Mesendoderm (in vitro differentiated cells): ENCODE results near the gene MZT2B.
"Not testable (repeated sequence)": the region's sequence is repeated elsewhere in the genome, so short reads cannot be mapped to it uniquely, and the experiment has no call there.

Experiments
- DNase-seq: peaks from one replicate; pipeline ENCODE4 v3.0.0; 2013
- H2AK5ac ChIP-seq: 2 replicates; pipeline ENCODE4 v1.6.1; 2013; ENCODE audit warnings: low read length, inconsistent platforms
- H2BK120ac ChIP-seq: 2 replicates; pipeline ENCODE4 v1.6.1; 2013; ENCODE audit warnings: low read depth, mild to moderate bottlenecking, low read length, moderate library complexity, mixed read lengths
- H2BK15ac ChIP-seq: replicated peaks from 2 replicates; pipeline ENCODE4 v1.6.1; 2013; ENCODE audit warnings: low read depth, mild to moderate bottlenecking, moderate library complexity
- H2BK5ac ChIP-seq: 2 replicates; pipeline ENCODE4 v1.6.1; 2013; ENCODE audit warnings: low read length, inconsistent platforms
- H3K18ac ChIP-seq: 2 replicates; pipeline ENCODE4 v1.6.1; 2013; ENCODE audit warnings: mild to moderate bottlenecking, low read length, mixed read lengths
- H3K23ac ChIP-seq: one replicate; pipeline ENCODE4 v1.6.1; 2013; ENCODE audit warnings: low read length
- H3K27ac ChIP-seq: 2 replicates; pipeline ENCODE4 v1.5.1; 2013; ENCODE audit warnings: low read depth, mild to moderate bottlenecking, inconsistent platforms, low read length, moderate library complexity
- H3K27me3 ChIP-seq: 2 replicates; pipeline ENCODE4 v1.6.1; 2013; ENCODE audit warnings: low read length, control low read depth, mild to moderate bottlenecking, inconsistent platforms; ENCODE audit not compliant: insufficient read depth, poor library complexity
- H3K36me3 ChIP-seq: 2 replicates; pipeline ENCODE4 v1.6.1; 2013; ENCODE audit warnings: low read length, inconsistent platforms; ENCODE audit not compliant: control insufficient read depth, insufficient read depth
- H3K4ac ChIP-seq: one replicate; pipeline ENCODE4 v1.6.1; 2013; ENCODE audit warnings: low read depth, mild to moderate bottlenecking, low read length, moderate library complexity
- H3K4me1 ChIP-seq: 2 replicates; pipeline ENCODE4 v1.6.1; 2013; ENCODE audit warnings: low read depth, low read length, inconsistent platforms; ENCODE audit not compliant: control insufficient read depth
- H3K4me2 ChIP-seq: 2 replicates; pipeline ENCODE4 v1.6.1; 2013; ENCODE audit warnings: low read length
- H3K4me3 ChIP-seq: 2 replicates; pipeline ENCODE4 v1.5.1; 2013; ENCODE audit warnings: mild to moderate bottlenecking, low read length
- H3K56ac ChIP-seq: one replicate; pipeline ENCODE4 v1.6.1; 2013; ENCODE audit warnings: low read length
- H3K79me1 ChIP-seq: 2 replicates; pipeline ENCODE4 v1.6.1; 2013; ENCODE audit warnings: low read length, inconsistent platforms
- H3K79me2 ChIP-seq: 2 replicates; pipeline ENCODE4 v1.6.1; 2013; ENCODE audit warnings: mild to moderate bottlenecking, low read length; ENCODE audit not compliant: control insufficient read depth, insufficient read depth
- H3K9ac ChIP-seq: 2 replicates; pipeline ENCODE4 v1.6.1; 2013; ENCODE audit warnings: low read length, inconsistent platforms
- H4K5ac ChIP-seq: one replicate; pipeline ENCODE4 v1.6.1; 2013; ENCODE audit warnings: low read length
- H4K8ac ChIP-seq: one replicate; pipeline ENCODE4 v1.6.1; 2013; ENCODE audit warnings: low read depth, mild to moderate bottlenecking, control low read depth, low read length, moderate library complexity
- WGBS: extraction: QIAGEN DNeasy Blood & Tissue Kit; methylation state at CpG from one replicate; pipeline ENCODE4 v1.1.7; 2013; ENCODE audit warnings: low lambda C conversion rate, missing lambda C conversion rate; ENCODE audit not compliant: insufficient coverage; ENCODE audit errors: extremely low coverage; 5-methylcytosine and 5-hydroxymethylcytosine counted together

Gene MZT2B

DNA sequence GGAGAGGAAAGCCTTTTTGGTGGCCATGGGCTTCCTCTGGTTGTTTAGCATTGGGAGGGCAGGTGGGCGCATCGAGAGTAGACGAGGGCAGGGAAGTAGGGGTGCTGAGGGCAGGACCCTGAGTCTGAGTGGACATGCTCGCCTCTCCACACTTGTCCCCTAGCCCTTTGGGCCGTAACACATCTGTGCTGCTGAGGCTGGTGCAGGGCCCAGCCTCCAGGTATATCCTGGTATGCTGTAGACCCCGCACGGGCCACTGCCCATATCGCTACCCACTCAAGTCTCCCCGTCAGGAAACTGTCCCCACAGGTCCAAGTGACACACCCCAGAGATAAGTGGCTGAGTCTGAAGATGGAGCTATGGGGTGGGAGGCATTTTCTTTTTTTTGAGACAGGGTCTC, 23.4 kb upstream of the MZT2B start:
- Histone ChIP-seq H3K18ac (no peak overlapping the region), H3K27ac (no peak overlapping the region), H3K4me2 (no peak overlapping the region), H3K56ac (no peak overlapping the region), H3K23ac (no peak overlapping the region), H3K4me3 (no peak overlapping the region), H3K4me1 (no peaks in the 10 kb centered on the region), H3K36me3 (no peaks in the 10 kb centered on the region), H2BK5ac (no peak overlapping the region), H3K79me2 (no peaks in the 10 kb centered on the region), H3K4ac (no peak overlapping the region), H2BK120ac (no peak overlapping the region), H3K27me3 (no peaks in the 10 kb centered on the region), H4K8ac (no peak overlapping the region), H3K79me1 (no peaks in the 10 kb centered on the region), H2AK5ac (no peak overlapping the region), H3K9ac (no peak overlapping the region), H2BK15ac (no peak overlapping the region), H4K5ac (no peak overlapping the region)
- no CpG with 5 or more reads among the region's 9 CpGs for WGBS
- no peak for DNase-seq

- not testable (repeated sequence) for H3K23ac ChIP-seq, H3K79me1 ChIP-seq, H3K9ac ChIP-seq, DNase-seq, H3K4me2 ChIP-seq, H3K18ac ChIP-seq, H2BK5ac ChIP-seq, H3K56ac ChIP-seq, H4K8ac ChIP-seq, H3K27ac ChIP-seq, H2BK120ac ChIP-seq, H3K4me3 ChIP-seq, H2BK15ac ChIP-seq, H3K79me2 ChIP-seq, H2AK5ac ChIP-seq, H3K36me3 ChIP-seq, H3K4me1 ChIP-seq, H4K5ac ChIP-seq, H3K27me3 ChIP-seq, H3K4ac ChIP-seq
- no CpG with 5 or more reads among the region's 4 CpGs for WGBS
These were observed 22.7 kb upstream of the MZT2B start for GRCh38 chr2:130159376-130159775.

- H2BK120ac ChIP-seq: no peak overlapping the region
- no peaks in the 10 kb centered on the region for H3K36me3 ChIP-seq
- no CpG with 5 or more reads among the region's 6 CpGs for WGBS
- DNase-seq: no peak
- H3K4ac ChIP-seq: no peak overlapping the region
- H3K27me3 ChIP-seq: no peaks in the 10 kb centered on the region
- H4K5ac ChIP-seq: no peak overlapping the region
- no peak overlapping the region for H3K23ac ChIP-seq
- no peaks in the 10 kb centered on the region for H3K79me1 ChIP-seq
- H3K9ac ChIP-seq: no peak overlapping the region
- no peak overlapping the region for H4K8ac ChIP-seq
- H3K4me3 ChIP-seq: no peak overlapping the region
- H3K79me2 ChIP-seq: no peaks in the 10 kb centered on the region
- H2BK5ac ChIP-seq: no peak overlapping the region
- no peak overlapping the region for H3K4me2 ChIP-seq
- H3K56ac ChIP-seq: no peak overlapping the region
- H2AK5ac ChIP-seq: no peak overlapping the region
- H2BK15ac ChIP-seq: no peak overlapping the region
- no peaks in the 10 kb centered on the region for H3K4me1 ChIP-seq
- H3K18ac ChIP-seq: no peak overlapping the region
- H3K27ac ChIP-seq: no peak overlapping the region
These were observed 21.9 kb upstream of the MZT2B start for GRCh38 chr2:130160131-130160530.

- H3K4ac ChIP-seq, H3K4me2 ChIP-seq, H3K23ac ChIP-seq, H2BK120ac ChIP-seq, H3K27ac ChIP-seq, H4K5ac ChIP-seq, H3K79me2 ChIP-seq, H3K9ac ChIP-seq, H3K18ac ChIP-seq, H2BK5ac ChIP-seq, H3K4me1 ChIP-seq, H3K36me3 ChIP-seq, H3K56ac ChIP-seq, H2AK5ac ChIP-seq, H3K79me1 ChIP-seq, H3K4me3 ChIP-seq, H3K27me3 ChIP-seq, H4K8ac ChIP-seq, H2BK15ac ChIP-seq: not testable (repeated sequence)
- peak; percentile 64 for DNase-seq
- WGBS: no CpG with 5 or more reads among the region's 25 CpGs
These were observed 21.0 kb upstream of the MZT2B start for GRCh38 chr2:130160838-130161705.

DNA sequence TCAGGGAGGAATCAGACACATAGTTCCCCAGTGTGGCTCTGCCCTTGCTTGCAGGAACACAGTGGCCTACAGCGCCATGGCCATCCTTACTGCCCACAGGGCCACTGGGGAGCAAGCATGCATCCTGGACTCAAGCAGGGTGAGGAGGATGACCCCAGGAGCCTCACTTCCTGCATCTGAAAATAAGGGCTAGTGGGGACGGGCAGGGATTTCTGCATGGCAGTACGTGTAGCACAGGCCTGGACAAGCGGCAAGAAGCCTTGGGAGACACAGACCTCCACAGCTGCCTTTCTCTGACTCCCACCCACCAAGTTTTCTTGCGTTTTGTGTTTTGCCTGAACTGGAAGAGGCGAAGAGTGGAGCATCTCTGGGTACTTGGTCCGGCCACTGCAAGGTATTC, 19.6 kb upstream of the MZT2B start:
- H4K5ac ChIP-seq, H3K27ac ChIP-seq, H3K4me1 ChIP-seq, DNase-seq, H3K36me3 ChIP-seq, H3K79me2 ChIP-seq, H3K4ac ChIP-seq, H3K27me3 ChIP-seq, H3K9ac ChIP-seq, H4K8ac ChIP-seq, H2BK5ac ChIP-seq, H2BK15ac ChIP-seq, H3K79me1 ChIP-seq, H2AK5ac ChIP-seq, H3K56ac ChIP-seq, H3K18ac ChIP-seq, H3K4me3 ChIP-seq, H2BK120ac ChIP-seq, H3K23ac ChIP-seq, H3K4me2 ChIP-seq: not testable (repeated sequence)
- no CpG with 5 or more reads among the region's 7 CpGs for WGBS

- no peaks in the 10 kb centered on the region for H3K4me1 ChIP-seq
- H3K79me1 ChIP-seq: no peaks in the 10 kb centered on the region
- no peak overlapping the region for H2BK5ac ChIP-seq
- no peak overlapping the region for H3K9ac ChIP-seq
- no peak overlapping the region for H3K4me2 ChIP-seq
- H3K18ac ChIP-seq: no peak overlapping the region
- no peak overlapping the region for H2BK15ac ChIP-seq
- H3K4me3 ChIP-seq: no peak overlapping the region
- H4K8ac ChIP-seq: no peak overlapping the region
- H3K79me2 ChIP-seq: no peaks in the 10 kb centered on the region
- no peak overlapping the region for H4K5ac ChIP-seq
- H3K4ac ChIP-seq: no peak overlapping the region
- H3K36me3 ChIP-seq: peaks cover 4% of the 10 kb centered on the region
- no peaks in the 10 kb centered on the region for H3K27me3 ChIP-seq
- H2AK5ac ChIP-seq: no peak overlapping the region
- no peak for DNase-seq
- H2BK120ac ChIP-seq: no peak overlapping the region
- H3K23ac ChIP-seq: no peak overlapping the region
- WGBS: no CpG with 5 or more reads among the region's 9 CpGs
- H3K56ac ChIP-seq: no peak overlapping the region
- H3K27ac ChIP-seq: no peak overlapping the region
These were observed 19.1 kb upstream of the MZT2B start for GRCh38 chr2:130162968-130163367.
